ENCODE measurements around the gene SERPINB5. TPM values are rescaled to one million over a fixed set of nuclear protein-coding genes. Genes with fewer than 3 reads are reported as not detected.
A peak's percentile ranks its signal among the peaks of the same experiment; 100 is the strongest.

SERPINB5 gene
- total and polyA plus RNA-seq, 2 of the 13 experiments (the other 11 are each of a cell fraction or from before 2014, with no cell fraction given) = not detected

- in situ Hi-C loops (cut with HindIII; ENCODE audit: extremely low pct_ligation_motif_present, low pct_unique_long_range_greater_than_20kb) = no loop called here
- Histone ChIP-seq H2AFZ (ENCODE audit: low read length) (no peak overlapping the region), H3K9me3 (ENCODE audit: low read length) (no peaks in the 10 kb centered on the region), H3K27ac (ENCODE audit: extremely low read length, insufficient read depth, low read length) (no peak overlapping the region), H3K27me3 (ENCODE audit: control insufficient read depth in 1 of 2, insufficient read depth in 2 of 2, low read length in 2 of 2) (no peaks in the 10 kb centered on the region; a peak in 1 of 5 replicates), H3K36me3 (replicated peaks in 1 of 2; ENCODE audit: control insufficient read depth in 1 of 2, insufficient read depth in 2 of 2, low read length in 2 of 2) (no peaks in the 10 kb centered on the region), H3K4me2 (ENCODE audit: low read depth, low read length) (no peak overlapping the region), H3K4me1 (ENCODE audit: insufficient read depth, low read length) (no peaks in the 10 kb centered on the region), H3K4me3 (replicated peaks in 1 of 3; ENCODE audit: insufficient read depth in 1 of 3, low read depth in 2 of 3, low read length in 3 of 3) (no peak overlapping the region), H3K9ac (ENCODE audit: insufficient read depth, low read depth, low read length) (no peak overlapping the region), H4K20me1 (ENCODE audit: insufficient read depth, low read length) (no peaks in the 10 kb centered on the region; the same call in 1 of the 2 replicates), H3K79me2 (ENCODE audit: insufficient read depth, low read length) (no peaks in the 10 kb centered on the region)
- WGBS (ENCODE audit: low lambda C conversion rate) = 0% methylated on average over 3 of the region's 3 CpGs
- BruUV-seq (replicated peaks) = no TSS peak
- intact Hi-C loops (cut with micrococcal nuclease; ENCODE audit: unreplicated experiment) = no loop called here
- ChIA-PET CTCF (ENCODE audit: low intra/inter-chr PET ratio, low total read pairs) (no interaction called here), POLR2A (no interaction called here)
- no peak for ATAC-seq
- no peak for DNase-seq (ENCODE audit: low spot score)
- FAIRE-seq = no peak
- TF ChIP-seq ZNF660 (CRISPR knock-in tag; IDR thresholded peaks at IDR 0.05; ENCODE audit: borderline replicate concordance, low read depth) (no peak), PAWR (CRISPR knock-in tag; IDR thresholded peaks at IDR 0.05; ENCODE audit: borderline replicate concordance) (no peak), ELF4 (CRISPR knock-in tag; IDR thresholded peaks at IDR 0.05; ENCODE audit: borderline replicate concordance) (no peak), ZNF879 (CRISPR knock-in tag; IDR thresholded peaks at IDR 0.05) (no peak), MAFK (conservative IDR thresholded peaks at IDR 0.05 in 1 of 2, IDR thresholded peaks at IDR 0.05 in 1 of 2; ENCODE audit: low read length in 2 of 2) (no peak), NR0B2 (CRISPR knock-in tag; IDR thresholded peaks at IDR 0.05) (no peak), SRSF4 (IDR thresholded peaks at IDR 0.05; ENCODE audit: low read depth, low read length, poor library complexity, severe bottlenecking) (no peak), JUND (CRISPR knock-in tag; IDR thresholded peaks at IDR 0.05) (no peak), PHF8 (CRISPR knock-in tag; IDR thresholded peaks at IDR 0.05) (no peak)
Observed at GRCh38 chr18:63508596-63508995, 31.8 kb downstream of the SERPINB5 start.

- Histone ChIP-seq H3K9me3 (ENCODE audit: low read length) (no peaks in the 10 kb centered on the region), H3K9ac (ENCODE audit: insufficient read depth, low read depth, low read length) (no peak overlapping the region), H3K4me3 (replicated peaks in 1 of 3; ENCODE audit: insufficient read depth in 1 of 3, low read depth in 2 of 3, low read length in 3 of 3) (no peak overlapping the region), H3K27ac (ENCODE audit: extremely low read length, insufficient read depth, low read length) (no peak overlapping the region), H2AFZ (ENCODE audit: low read length) (no peak overlapping the region), H3K79me2 (ENCODE audit: insufficient read depth, low read length) (no peaks in the 10 kb centered on the region), H3K4me1 (ENCODE audit: insufficient read depth, low read length) (no peaks in the 10 kb centered on the region), H3K27me3 (ENCODE audit: control insufficient read depth in 1 of 2, insufficient read depth in 2 of 2, low read length in 2 of 2) (peaks cover 0 to 11% of the 10 kb centered on the region in 2 experiments; a peak in 3 of 5 replicates), H4K20me1 (ENCODE audit: insufficient read depth, low read length) (no peaks in the 10 kb centered on the region; the same call in 1 of the 2 replicates), H3K36me3 (replicated peaks in 1 of 2; ENCODE audit: control insufficient read depth in 1 of 2, insufficient read depth in 2 of 2, low read length in 2 of 2) (no peaks in the 10 kb centered on the region), H3K4me2 (ENCODE audit: low read depth, low read length) (no peak overlapping the region)
- 0 out of 2 replicates have a peak, but pooled peaks have one; percentile 17 for TF ChIP-seq STAG1 (CRISPR knock-in tag; IDR thresholded peaks at IDR 0.05)
- peak; percentile 51 for TF ChIP-seq CTCF (CRISPR knock-in tag; IDR thresholded peaks at IDR 0.05)
- no peak for TF ChIP-seq EEA1 (CRISPR knock-in tag; IDR thresholded peaks at IDR 0.05; ENCODE audit: borderline replicate concordance)
- TF ChIP-seq NR2C2 (CRISPR knock-in tag; IDR thresholded peaks at IDR 0.05; ENCODE audit: borderline replicate concordance) = no peak
- no peak for TF ChIP-seq CENPX (CRISPR knock-in tag; IDR thresholded peaks at IDR 0.05)
- no peak for TF ChIP-seq ZNF564 (CRISPR knock-in tag; IDR thresholded peaks at IDR 0.05)
- ChIA-PET POLR2A (no interaction called here), CTCF (ENCODE audit: low intra/inter-chr PET ratio, low total read pairs) (no interaction called here)
- ATAC-seq (peak; percentile 76), DNase-seq (ENCODE audit: low spot score) (peak; percentile 37), FAIRE-seq (peak; percentile 73)
- intact Hi-C loops (cut with micrococcal nuclease; ENCODE audit: unreplicated experiment) (no loop called here), in situ Hi-C loops (cut with HindIII; ENCODE audit: extremely low pct_ligation_motif_present, low pct_unique_long_range_greater_than_20kb) (no loop called here)
- 8% methylated on average over 6 of the region's 7 CpGs for WGBS (ENCODE audit: low lambda C conversion rate)
- no TSS peak for BruUV-seq (replicated peaks)
Observed at GRCh38 chr18:63511285-63511684, 34.5 kb downstream of the SERPINB5 start.
